LNCAP (cell line): ENCODE results near the gene FLNC.

Experiments used
- CTCF ChIP-seq: fragments of 450-650 bp; IDR thresholded peaks from 2 replicates; pipeline ENCODE4 v1.5.1; 2017; ENCODE audit warnings: mild to moderate bottlenecking

The FLNC gene

GRCh38 chr7:128872394-128872824 lies 42.2 kb downstream of the FLNC start:
- no peak for TF ChIP-seq CTCF

- TF ChIP-seq CTCF: no peak
These were observed 43.0 kb downstream of the FLNC start for GRCh38 chr7:128873234-128873633.

GRCh38 chr7:128874140-128875031 lies 44.2 kb downstream of the FLNC start:
- no peak for TF ChIP-seq CTCF

GRCh38 chr7:128875523-128875948 lies 45.3 kb downstream of the FLNC start:
- TF ChIP-seq CTCF: no peak

- TF ChIP-seq CTCF: no peak
These were observed 45.9 kb downstream of the FLNC start for GRCh38 chr7:128876127-128876526.

- no peak for TF ChIP-seq CTCF
These were observed 46.4 kb downstream of the FLNC start for GRCh38 chr7:128876586-128876977.

GRCh38 chr7:128876978-128877755 lies 47.0 kb downstream of the FLNC start:
- no peak for TF ChIP-seq CTCF
